Activated T-helper 9 cell treated with anti-CD3 and anti-CD28 coated beads, Interleukin-2, amount 50 U/mL, for 16 hours (primary cell): ENCODE results near the gene PRDM16.
"Not testable (repeated sequence)": the region's sequence is repeated elsewhere in the genome, so short reads cannot be mapped to it uniquely, and the experiment has no call there.

Experiments
- DNase-seq: peaks from one replicate; pipeline ENCODE4 v3.0.0-alpha.2; 2020; ENCODE audit warnings: low read depth

PRDM16 gene

DNA sequence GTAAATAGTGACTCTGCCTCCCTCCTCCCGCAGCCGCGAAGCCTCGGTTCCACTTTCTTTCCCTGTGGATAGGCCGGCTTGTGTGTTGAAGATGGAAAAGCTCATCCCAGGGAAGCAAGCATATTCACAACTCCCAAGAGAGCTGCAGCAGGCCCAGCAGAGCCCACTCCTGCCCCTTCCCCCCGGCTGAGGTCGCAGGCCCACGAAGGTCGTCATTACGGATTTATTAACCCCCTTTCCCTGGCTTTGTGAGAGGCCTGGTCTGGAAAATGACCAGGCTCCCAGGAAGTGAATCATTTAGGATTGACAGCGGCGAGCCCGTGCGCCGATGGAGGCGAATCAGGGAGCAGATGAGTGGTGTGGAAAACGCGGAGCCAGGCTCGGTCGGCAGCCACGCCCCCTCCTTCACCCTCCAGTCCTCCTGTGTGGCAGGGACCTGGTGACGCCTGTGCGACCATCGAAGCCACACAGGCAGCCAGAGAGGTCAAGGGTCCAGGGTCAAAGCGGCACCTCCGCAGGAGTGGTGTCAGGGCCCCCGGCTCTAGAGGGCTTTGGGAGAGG lies 93.4 kb downstream of the PRDM16 start:
- DNase-seq = no peak

DNA sequence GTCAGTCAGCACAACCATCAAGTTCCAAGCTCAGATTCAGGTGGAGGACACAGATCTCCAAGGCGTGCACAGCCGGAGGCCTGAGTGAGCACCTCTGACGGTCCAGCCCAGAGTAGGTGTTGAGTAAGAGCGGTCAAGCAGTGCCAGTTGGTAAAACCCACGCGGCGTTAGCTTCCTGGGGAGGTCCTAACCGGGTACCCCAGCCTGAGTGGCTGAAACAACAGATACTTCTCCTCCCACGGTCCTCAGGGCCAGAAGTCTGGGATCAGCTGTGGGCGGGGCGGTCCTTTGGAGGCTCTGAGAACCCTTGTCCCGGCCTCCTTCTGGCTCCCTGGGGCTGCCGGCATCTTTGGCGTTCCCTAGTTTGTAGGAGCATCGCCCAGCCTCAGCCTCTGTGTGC lies 94.4 kb downstream of the PRDM16 start:
- no peak for DNase-seq

DNA sequence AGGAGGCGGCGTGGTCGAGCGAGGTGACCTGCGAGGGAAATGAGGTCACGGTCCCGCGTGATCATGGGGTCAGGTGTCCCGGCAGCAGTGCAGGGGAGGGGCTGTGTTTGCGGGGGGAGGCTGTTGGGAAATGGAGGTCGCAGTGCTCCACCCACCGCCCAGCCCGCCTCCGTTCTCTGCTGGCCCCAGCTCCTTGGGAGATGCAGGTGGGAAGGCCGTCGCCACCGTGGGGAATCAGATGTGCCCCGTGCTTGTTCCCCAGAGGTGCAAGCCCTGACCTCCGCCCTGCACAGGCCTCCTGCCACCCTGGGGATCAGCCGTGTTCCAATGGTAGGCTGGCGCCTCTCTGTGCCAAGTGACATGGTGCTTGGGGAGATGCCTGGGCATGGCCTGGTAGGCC lies 95.7 kb downstream of the PRDM16 start:
- no peak for DNase-seq

DNA sequence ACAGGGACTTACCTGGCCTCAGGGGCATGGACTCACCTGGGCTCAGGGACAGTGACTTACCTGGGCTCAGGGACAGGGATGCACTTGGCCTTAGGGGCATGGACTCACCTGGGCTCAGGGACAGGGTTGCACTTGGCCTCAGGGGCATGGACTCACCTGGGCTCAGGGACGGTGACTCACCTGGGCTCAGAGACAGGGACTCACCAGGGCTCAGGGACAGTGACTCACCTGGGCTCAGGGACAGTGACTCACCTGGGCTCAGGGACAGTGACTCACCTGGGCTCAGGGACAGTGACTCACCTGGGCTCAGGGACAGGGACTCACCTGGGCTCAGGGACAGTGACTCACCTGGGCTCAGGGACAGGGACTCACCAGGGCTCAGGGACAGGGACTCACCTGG lies 96.2 kb downstream of the PRDM16 start:
- not testable (repeated sequence) for DNase-seq

DNA sequence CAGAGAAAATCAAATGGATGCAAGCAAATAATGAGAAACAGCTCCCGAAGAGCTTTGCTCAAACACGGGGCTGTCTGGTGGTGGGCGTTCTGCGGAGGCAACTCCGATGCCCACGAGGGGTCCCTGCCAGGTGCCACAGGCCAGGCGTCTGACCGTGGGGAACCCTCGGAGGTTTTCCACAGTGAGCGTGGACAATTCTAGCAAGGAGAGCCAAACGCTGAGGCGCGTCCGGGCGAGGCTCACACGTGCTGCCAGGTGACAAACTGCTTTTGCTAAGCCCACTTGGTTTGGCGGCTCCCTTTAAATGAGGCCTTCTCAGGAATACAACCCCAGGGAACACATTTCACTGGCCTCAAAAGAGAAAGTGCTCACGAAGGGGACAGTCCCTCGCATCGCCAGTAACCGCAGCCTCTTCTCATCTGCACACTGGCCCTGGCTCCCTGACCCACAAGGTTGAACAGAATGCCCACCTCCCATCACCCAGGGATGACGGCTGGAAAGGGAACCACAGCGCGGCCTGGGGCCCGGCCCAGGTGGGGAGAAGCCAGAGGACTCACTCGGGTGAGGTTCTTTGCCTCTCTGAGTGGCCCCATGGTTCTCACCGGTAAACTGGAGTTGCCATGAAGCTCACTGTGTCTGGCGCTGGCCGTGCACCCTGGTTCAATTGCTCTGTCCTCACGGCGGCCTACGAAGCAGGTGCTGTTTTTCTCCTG lies 97.4 kb downstream of the PRDM16 start:
- DNase-seq = no peak

DNA sequence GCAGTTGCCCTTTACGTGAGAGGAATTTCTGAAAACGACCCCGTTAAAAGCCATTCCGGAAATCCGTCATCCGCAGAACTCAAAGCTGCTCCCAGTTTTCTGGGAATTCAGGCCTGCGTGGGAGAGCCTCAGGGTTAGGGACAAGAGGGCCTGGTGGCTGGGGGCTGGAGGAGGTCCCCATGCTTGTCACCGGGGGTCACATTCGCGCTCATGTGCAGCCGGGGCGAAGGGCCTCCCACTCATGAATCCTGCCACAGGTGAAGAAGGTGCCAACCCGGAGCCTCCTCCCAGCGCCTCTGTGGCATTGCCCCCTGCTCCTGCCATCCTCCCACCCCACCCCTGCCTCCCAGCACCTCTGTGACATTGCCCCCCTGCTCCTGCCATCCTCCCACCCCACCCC lies 98.3 kb downstream of the PRDM16 start:
- DNase-seq = no peak

DNA sequence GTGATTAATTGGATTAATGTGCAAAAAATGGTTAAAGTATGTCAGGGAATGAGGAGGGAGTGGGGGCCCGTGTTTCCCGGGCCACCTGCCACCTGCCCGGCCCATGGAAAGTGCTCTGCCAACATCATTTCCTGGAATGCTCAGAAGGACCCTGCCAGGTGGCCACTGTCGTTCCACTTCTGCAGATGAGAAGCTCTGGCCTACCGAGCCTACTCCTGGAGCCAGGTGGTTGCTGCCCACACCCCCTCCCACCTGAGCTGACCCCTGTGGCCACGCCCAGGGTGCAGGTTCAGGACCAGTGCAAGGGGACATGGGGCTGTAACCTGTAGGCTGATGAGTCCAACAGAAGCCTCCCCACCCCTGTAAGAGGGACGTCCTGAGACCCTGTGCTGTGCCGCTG lies 99.7 kb downstream of the PRDM16 start:
- DNase-seq = no peak

DNA sequence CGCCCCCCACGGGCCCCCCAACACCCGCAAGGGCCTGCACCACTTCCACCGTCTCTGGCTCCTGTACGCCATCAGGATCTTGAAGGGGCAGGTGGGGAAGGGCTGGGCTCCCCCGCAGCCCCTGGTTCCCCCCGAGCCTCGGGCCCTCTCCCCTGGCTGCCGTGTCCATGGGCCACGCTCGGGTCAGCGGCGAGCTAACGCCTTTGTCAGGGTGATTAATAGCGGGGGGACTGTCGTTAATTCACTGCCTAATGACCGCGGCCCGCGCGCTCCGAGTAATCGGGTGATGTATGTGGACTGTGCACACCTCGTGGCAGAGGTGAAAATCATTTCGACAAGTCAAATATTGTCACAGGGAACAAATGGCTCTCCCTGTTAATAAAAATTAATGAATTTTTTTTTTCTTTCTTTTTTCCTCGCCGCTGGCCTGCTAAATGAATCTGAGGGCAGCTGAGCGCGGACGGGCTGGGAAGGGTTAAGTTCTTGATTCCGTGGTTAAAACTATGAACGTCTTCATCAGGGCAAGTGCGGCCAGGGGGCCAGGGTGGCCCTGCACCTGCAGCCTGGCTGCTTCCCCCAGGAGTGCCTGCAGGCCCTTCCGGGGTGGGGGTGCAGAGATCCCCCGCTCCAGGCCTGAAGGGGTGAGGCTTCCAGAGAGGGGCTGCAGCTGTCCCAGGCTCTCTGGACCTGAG lies 100.8 kb downstream of the PRDM16 start:
- DNase-seq = no peak

DNA sequence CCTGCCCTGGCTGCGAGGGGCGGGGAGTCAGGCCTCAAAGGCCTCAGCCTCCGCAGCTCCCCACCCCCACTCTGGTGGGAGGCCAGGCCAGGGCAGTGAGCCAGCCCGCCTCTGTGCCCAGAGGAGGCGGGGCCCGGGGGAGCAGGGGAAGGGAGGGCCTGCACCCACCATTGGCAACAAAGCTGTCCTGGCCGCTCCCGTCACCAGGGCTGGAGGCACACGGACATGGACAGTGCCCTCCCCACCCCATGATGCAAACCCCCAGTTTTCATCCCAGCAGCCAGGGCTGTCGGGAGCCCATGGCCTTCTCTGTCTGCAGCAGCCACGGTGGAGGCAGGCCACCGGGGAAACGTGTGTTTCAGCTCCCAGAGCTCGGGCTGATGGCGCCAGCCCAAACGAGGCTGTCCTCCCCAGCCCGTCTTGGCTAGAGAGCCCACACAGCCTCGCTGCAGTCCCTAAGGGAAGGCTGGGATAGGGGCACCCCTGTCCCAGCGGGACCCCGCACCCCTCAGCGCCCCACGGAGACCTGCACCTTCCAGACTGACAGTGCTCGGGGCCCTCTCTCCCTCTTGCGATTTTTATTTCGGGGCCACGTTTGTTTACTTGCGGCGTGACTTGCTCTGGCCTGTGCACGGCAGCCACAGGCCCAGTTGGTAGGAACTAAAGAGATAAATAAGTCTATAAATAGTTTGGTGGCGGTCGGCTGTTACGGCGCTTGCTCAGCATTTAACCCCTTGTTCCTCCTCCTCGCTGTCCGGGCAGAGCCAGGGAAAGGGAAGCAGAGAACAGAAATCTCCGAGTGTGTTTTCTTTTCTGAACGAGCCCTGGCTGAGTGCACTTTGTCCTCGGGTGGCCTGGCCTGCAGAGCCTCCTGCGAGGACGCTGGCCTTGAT lies 101.8 kb downstream of the PRDM16 start:
- no peak for DNase-seq

DNA sequence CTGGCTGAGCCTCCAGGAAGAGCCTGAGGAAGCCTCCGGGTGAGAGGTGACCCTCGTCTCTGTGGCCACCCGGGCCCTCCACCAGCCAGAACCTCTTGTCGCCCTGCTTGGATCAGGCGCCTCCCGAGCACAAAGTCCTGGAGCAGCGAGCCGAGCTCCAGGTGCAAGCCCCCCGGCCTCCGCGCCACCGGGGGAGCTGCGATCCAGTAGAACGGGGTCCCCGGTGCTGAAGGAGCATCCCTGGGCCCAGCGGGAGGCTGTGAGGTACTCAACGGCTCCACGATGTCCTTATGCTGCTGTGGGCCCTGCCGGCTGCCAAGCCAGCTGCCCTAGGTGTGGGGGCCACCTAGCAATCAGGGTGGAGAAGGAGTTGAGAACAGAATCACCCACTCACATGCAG lies 102.8 kb downstream of the PRDM16 start:
- DNase-seq = no peak

DNA sequence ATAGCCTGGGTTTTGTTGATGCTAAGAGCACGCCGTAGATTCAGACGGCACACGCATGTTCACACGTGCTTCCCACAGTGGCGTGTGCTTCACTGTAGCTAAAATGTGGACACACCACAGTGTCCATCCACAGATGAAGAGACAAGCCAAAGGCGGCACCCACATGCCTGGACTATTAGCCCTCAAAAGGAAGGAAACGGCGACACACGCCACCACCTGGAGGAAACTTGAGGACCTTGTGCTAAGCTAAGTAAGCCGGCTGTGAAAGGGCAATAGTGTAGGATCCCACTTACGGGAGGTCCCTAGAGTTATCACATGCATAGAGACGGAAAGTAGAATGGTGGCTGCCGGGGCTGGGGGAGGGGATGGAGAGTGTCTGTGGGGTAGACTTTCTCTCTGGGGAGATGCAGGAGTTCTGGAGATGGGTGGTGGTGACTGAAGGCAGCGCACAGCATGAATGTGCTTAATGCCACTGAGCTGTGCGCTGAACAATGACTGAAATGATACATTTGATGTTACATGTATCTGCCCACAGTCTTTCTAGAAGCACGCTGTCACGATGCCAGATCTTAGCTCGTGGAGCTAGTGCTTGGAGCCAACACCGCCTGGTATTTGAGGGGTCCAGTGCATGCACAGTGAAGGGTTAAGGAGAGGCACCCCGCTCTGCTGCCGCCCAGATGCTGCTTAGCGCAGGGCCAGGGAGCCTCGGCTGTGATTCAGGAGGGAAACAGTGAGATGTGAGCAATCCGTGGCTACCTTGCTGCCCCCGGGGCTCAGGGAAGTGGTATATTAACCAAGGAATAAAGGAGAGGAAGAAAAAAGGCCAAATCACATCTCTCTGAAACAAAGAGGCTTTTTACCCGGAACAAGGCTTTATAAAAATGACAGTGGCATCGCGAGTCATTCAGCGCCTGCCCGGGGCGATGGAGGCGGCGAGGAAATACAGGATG lies 103.7 kb downstream of the PRDM16 start:
- no peak for DNase-seq

DNA sequence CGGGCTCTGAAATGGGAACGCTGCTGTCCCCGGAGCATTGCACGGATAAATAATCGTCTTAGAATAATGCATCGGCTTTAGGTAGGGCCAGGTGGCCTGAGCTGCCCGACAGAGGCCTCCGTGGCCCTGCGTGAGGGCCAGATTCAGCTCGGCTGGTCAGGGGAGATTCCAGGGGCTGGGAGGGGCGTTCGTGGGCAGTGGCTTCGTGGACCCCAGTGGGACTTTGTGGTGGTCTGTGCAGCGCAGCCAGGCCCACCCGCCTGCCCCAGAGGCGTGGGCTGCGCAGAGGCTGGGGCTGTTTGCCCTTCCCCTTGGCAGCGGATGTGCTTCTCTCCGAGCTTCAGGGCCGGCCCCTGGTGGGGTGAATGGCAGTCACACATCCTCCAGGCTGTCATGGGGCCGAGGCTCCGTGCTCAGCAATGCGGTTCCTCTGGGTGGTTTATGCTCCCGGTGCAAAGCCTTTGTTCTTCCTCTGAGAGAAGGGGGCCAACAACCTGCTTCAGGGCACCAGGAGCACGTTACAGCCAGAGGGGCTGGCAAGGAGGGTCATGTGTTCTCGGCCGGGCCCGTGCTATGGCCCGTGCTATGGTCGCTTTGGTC lies 104.5 kb downstream of the PRDM16 start:
- no peak for DNase-seq

DNA sequence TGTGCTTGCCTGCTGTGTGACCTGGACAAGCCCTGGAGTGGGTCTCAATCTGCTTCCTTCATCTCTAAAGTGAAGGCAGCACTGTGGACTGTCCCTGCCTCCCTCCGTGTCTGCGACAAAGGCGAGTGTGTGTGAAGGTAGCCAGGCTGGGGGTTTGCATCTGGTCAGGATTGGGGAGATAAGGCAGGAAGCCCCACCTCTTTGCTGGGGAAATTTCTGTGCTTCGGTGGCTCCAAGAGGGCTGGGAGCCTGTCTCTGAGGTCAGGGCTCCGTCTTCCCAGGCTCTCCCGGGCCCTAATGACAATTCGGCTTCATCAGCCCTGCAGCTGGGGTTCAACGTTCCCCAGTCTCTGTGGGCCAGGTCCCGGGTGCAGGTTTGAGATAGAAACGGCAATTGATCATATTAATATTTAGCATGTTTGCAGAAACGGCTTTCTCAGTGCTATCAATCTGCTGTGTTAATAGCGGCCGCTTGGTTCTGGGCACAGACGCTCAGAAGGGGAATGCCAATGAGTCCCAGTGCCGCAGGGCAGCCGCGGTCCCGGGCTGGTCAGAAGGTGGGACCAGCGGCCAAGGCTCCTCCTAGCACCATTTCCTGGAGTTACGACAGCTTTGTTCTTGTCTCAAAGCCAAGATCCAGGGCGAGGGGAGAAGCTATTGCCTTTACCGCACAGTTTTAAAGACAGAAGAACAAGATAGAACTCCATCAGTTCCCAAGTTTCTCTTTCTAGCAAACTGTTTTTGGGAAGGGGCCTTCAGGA lies 105.7 kb downstream of the PRDM16 start:
- DNase-seq = no peak

DNA sequence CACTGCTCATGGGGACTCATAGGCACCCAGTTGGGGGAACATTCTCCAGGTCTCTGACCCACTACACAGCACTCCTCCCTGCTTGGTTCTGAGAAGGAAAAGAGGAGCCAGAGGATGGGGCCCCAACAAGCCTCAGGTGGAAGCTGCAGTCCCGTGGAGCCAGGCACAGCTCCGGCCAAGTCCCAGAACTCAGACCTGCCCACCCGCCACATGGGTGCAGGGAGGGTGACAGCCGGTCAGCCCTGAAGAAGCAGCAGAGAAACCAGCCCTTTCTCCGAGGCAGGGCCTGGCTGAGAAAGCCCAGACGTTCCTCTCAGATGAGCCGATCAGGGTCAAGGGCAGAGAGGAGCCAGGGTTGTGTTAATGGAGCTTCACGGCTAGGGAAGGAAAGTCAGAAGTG lies 106.5 kb downstream of the PRDM16 start:
- DNase-seq = no peak

DNA sequence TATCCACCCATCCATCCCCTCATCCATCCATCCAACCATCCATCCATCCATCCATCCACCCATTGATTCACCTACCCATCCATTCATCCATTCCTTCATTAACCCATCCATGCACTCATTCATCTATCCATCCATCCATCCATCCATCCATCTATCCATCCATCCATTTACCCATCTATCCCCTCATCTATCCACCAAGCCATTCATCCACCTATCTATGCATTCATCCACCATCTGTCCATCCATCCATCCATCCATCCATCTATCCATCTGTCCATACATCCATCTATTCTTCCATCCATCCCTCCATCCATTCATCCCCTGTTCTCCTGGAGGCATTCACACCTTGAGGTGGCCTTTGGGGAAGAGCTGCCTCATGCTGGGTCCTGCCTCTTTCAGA lies 107.0 kb downstream of the PRDM16 start:
- no peak for DNase-seq

DNA sequence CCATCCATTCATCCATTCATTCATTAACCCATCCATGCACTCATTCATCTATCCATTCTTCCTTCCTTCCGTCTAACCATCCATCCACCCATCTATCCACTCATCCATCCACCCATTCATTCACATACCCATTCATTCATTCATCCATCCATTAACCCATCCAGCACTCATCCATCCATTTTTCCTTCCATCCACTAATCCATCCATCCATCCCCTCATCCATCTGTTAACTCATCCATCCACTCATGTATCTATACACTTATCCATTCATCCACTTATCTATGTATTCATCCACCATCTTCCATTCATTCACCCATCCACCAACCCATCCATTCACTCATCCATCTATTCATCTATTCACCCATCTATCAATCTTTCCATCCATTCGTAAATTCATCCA lies 107.8 kb downstream of the PRDM16 start:
- no peak for DNase-seq

DNA sequence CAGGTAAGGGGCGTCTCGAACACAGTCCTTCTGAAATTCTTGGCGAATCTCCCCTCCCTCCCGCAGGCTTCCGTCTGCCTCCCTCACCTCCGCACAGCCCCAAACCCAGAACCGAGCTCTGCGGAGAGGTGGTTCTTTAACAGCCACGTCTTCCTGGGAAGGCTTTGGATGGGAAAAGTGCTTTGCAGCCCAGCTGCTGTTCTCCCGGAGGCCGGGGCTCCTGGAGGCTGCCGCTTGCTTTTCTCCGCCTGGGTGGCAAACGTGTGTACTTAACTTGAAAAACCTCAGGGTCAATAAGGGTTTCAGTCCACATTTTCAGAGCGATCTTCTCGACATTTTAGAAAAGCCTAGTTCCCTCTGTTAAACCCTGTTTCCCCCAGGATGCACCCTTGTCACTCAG lies 109.3 kb downstream of the PRDM16 start:
- no peak for DNase-seq

DNA sequence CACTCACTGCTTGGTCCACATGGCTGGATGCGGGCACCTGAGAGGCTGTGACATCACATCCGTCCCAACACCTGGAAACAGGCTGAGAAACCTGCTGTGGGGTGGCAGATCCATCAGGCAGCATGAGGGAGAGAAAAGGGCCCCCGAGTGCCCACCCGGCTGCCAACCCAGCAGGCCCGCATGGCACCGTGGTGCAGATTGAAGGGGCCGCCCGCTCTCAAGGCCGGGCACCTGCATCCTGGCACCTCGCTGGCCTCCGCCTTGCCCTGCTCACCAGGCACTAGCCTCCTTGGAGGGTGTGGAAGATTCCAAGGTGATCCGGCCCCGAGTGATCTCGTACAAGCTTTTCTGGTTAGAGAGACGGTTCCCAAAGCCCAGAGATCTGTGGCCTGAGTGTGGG lies 110.5 kb downstream of the PRDM16 start:
- no peak for DNase-seq

DNA sequence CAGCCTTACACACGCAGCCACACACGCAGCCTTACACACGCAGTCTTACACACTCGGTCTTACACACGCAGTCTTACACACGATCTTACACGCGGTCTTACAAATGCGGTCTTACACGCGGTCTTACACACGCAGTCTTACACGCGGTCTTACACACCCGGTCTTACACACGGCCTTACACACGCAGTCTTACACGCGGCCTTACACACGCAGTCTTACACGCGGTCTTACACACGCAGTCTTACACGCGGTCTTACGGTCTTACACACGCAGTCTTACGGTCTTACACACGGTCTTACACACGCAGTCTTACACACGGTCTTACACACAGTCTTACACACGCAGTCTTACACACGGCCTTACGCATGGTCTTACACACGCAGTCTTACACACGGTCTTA lies 111.9 kb downstream of the PRDM16 start:
- DNase-seq = no peak

DNA sequence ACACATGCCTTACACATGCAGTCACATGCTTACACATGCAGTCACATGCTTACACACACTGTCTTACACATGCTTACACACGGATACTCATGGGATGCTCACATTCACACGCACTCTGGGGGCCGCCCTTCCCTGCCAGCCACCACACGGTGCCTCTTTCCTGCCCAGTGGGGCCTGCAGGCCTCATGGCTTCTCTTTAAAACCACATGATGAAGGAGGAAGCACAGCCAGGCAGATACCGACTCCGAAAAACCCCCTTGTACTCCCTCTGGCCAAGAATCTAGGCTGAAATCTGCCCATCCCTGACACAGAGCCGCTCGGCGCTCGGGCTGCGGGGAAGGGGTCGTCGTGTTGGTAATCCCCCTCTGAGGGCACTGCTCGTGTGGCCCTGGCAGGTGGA lies 113.0 kb downstream of the PRDM16 start:
- DNase-seq = no peak
